Loucy (cell line): ENCODE results near the gene CACNA1I.

Source experiments
- CTCF ChIP-seq: fragments of 200-600 bp; sonication (generic); conservative IDR thresholded peaks from 2 replicates; pipeline ENCODE4 v1.5.1; 2014; ENCODE audit warnings: mild to moderate bottlenecking, antibody characterized with exemption, low read length
- EZH2phosphoT487 ChIP-seq: fragments of 200-600 bp; IDR thresholded peaks from 2 replicates; pipeline ENCODE4 v1.6.1; 2018; ENCODE audit warnings: antibody characterized with exemption, mild to moderate bottlenecking, moderate library complexity, borderline replicate concordance

GRCh38 chr22:39568278-39568981, 2.1 kb upstream of the CACNA1I start:
- TF ChIP-seq CTCF (no peak), EZH2phosphoT487 (no peak)
